ENCODE results near the gene LIN54. TPM values are rescaled to one million over a fixed set of nuclear protein-coding genes. Genes with fewer than 3 reads are reported as not detected.

LIN54 gene
- total and polyA plus RNA-seq, 9 of the 15 experiments (the other 6 are each of a cell fraction or from before 2014, with no cell fraction given): 2.2 to 22.5 (median 15.8) TPM

DNA sequence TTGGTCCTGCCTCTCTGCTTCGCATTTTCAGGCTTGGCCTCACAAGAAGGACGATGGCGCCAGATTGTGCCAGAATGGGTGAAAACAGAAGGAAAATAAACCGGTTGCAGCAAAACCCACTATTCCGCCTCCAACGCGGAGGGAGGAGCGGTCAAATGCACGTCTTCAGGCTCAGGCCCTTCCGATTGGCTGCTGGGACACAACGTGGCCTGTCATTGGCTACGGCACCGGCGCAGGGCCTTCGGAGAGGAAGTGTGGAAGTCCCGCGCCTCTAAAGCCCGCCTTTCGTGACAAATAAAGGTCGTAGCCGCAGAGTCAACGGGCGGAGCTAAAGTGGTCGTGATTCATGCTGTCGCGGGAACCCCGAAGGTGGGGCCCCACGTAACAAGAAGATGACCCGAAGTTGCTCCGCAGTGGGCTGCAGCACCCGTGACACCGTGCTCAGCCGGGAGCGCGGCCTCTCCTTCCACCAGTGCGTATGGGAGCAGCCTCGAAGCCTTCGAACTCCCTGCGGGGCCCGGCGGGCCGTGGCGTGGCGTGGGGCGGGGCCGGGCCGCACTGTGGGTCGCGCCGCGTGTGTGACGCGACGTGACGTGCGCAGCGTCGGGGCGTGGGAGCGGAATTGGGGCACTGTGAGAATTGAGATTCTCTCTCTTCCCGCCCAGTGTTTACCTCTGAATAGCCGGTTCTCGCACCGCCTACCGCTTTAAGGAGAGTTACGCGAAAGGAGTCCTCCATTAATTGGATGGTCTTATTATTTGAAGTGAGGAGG, 110.0 kb downstream of the LIN54 start, which contains the start of gene THAP9 (continued):
- TF ChIP-seq, protein P1, sequence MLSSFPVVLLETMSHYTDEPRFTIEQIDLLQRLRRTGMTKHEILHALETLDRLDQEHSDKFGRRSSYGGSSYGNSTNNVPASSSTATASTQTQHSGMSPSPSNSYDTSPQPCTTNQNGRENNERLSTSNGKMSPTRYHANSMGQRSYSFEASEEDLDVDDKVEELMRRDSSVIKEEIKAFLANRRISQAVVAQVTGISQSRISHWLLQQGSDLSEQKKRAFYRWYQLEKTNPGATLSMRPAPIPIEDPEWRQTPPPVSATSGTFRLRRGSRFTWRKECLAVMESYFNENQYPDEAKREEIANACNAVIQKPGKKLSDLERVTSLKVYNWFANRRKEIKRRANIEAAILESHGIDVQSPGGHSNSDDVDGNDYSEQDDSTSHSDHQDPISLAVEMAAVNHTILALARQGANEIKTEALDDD (IDR thresholded peaks at IDR 0.05): no peak
- TF ChIP-seq RNF2 (IDR thresholded peaks at IDR 0.05) (no peak; the same call in 1 of the 2 replicates), SPI1 (IDR thresholded peaks at IDR 0.05; ENCODE audit: borderline replicate concordance, low read depth, low read length) (peak; percentile 94), TAF7 (tag; IDR thresholded peaks at IDR 0.05) (no peak), IRF2 (CRISPR knock-in tag; IDR thresholded peaks at IDR 0.05) (no peak), SIX5 (IDR thresholded peaks at IDR 0.05; ENCODE audit: borderline replicate concordance in 1 of 2, insufficient read depth in 1 of 2, low read depth in 1 of 2, low read length in 2 of 2) (no peak), ZNF165 (CRISPR knock-in tag; IDR thresholded peaks at IDR 0.05; ENCODE audit: borderline replicate concordance) (no peak), MCM7 (IDR thresholded peaks at IDR 0.05) (no peak), HDAC1 (IDR thresholded peaks at IDR 0.05) (peak in 1 of 2 experiments; percentile 62; a peak in 1 of 4 replicates), KAT8 (IDR thresholded peaks at IDR 0.05; ENCODE audit: low read depth) (0 out of 2 replicates have a peak, but pooled peaks have one; percentile 7), TOE1 (IDR thresholded peaks at IDR 0.05; ENCODE audit: borderline replicate concordance) (peak; percentile 64; the same call in 1 of the 2 replicates), TOE1 (CRISPR knock-in tag; IDR thresholded peaks at IDR 0.05; ENCODE audit: borderline replicate concordance, low read depth) (no peak), POLR2A (conservative IDR thresholded peaks at IDR 0.05) (peak; percentile 94), FOXK2 (conservative IDR thresholded peaks at IDR 0.05 in 1 of 2, IDR thresholded peaks at IDR 0.05 in 1 of 2; ENCODE audit: low read depth in 2 of 2) (peak; percentile 65 to 85), CREM (IDR thresholded peaks at IDR 0.05; ENCODE audit: low read depth) (peak; percentile 97), NCOA6 (IDR thresholded peaks at IDR 0.05) (peak; percentile 70; the same call in 1 of the 2 replicates), FOXJ2 (tag; IDR thresholded peaks at IDR 0.05) (no peak), RBM25 (IDR thresholded peaks at IDR 0.05; ENCODE audit: low read depth, low read length, severe bottlenecking) (peak; percentile 81), SIN3A (IDR thresholded peaks at IDR 0.05; ENCODE audit: borderline replicate concordance in 2 of 2, control insufficient read depth in 1 of 2, low read depth in 2 of 2, low read length in 2 of 2) (peak in 1 of 2 experiments; percentile 53; a peak in 2 of 4 replicates), LEF1 (IDR thresholded peaks at IDR 0.05) (no peak), NFIX (CRISPR knock-in tag; IDR thresholded peaks at IDR 0.05; ENCODE audit: low read depth) (no peak), BRD4 (IDR thresholded peaks at IDR 0.05) (peak; percentile 58; the same call in 1 of the 2 replicates)
- TF ChIP-seq, protein P2, sequence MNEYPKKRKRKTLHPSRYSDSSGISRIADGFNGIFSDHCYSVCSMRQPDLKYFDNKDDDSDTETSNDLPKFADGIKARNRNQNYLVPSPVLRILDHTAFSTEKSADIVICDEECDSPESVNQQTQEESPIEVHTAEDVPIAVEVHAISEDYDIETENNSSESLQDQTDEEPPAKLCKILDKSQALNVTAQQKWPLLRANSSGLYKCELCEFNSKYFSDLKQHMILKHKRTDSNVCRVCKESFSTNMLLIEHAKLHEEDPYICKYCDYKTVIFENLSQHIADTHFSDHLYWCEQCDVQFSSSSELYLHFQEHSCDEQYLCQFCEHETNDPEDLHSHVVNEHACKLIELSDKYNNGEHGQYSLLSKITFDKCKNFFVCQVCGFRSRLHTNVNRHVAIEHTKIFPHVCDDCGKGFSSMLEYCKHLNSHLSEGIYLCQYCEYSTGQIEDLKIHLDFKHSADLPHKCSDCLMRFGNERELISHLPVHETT (CRISPR knock-in tag; conservative IDR thresholded peaks at IDR 0.05 in 1 of 2, IDR thresholded peaks at IDR 0.05 in 1 of 2): peak in 1 of 2 experiments; percentile 64; a peak in 1 of 4 replicates
- TF ChIP-seq, protein P3, sequence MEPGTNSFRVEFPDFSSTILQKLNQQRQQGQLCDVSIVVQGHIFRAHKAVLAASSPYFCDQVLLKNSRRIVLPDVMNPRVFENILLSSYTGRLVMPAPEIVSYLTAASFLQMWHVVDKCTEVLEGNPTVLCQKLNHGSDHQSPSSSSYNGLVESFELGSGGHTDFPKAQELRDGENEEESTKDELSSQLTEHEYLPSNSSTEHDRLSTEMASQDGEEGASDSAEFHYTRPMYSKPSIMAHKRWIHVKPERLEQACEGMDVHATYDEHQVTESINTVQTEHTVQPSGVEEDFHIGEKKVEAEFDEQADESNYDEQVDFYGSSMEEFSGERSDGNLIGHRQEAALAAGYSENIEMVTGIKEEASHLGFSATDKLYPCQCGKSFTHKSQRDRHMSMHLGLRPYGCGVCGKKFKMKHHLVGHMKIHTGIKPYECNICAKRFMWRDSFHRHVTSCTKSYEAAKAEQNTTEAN (CRISPR knock-in tag; IDR thresholded peaks at IDR 0.05): no peak
- TF ChIP-seq, protein P4, sequence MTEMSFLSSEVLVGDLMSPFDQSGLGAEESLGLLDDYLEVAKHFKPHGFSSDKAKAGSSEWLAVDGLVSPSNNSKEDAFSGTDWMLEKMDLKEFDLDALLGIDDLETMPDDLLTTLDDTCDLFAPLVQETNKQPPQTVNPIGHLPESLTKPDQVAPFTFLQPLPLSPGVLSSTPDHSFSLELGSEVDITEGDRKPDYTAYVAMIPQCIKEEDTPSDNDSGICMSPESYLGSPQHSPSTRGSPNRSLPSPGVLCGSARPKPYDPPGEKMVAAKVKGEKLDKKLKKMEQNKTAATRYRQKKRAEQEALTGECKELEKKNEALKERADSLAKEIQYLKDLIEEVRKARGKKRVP (CRISPR knock-in tag; IDR thresholded peaks at IDR 0.05): 0 out of 2 replicates have a peak, but pooled peaks have one; percentile 22
